GM21786 (cell line): ENCODE results near the gene PCDHGB3.
"Not testable (repeated sequence)": the region's sequence is repeated elsewhere in the genome, so short reads cannot be mapped to it uniquely, and the experiment has no call there.

Source experiments
- ATAC-seq: cut with Tn5 transposase; IDR thresholded peaks from one replicate; pipeline ENCODE4 v1.9.1; 2021; ENCODE audit not compliant: unreplicated experiment

The PCDHGB3 gene

GRCh38 chr5:141389153-141390042 lies 19.4 kb downstream of the PCDHGB3 start:
- no peak for ATAC-seq

GRCh38 chr5:141392429-141393198 lies 22.6 kb downstream of the PCDHGB3 start, which contains the start of gene PCDHGA8:
Gene PCDHGA8 (plus strand): TSS chr5:141392633. CDS start chr5:141392814, 181 bp downstream.
- no peak for ATAC-seq

- no peak for ATAC-seq
Measured at GRCh38 chr5:141393267-141393666, 23.2 kb downstream of the PCDHGB3 start.

GRCh38 chr5:141394401-141395187 lies 24.6 kb downstream of the PCDHGB3 start:
- not testable (repeated sequence) for ATAC-seq

- peak; percentile 97 for ATAC-seq
Measured at GRCh38 chr5:141397756-141398551, 27.9 kb downstream of the PCDHGB3 start, which contains the start of gene PCDHGB5. Gene PCDHGB5 (plus strand): TSS chr5:141397947. CDS start chr5:141398128, 181 bp downstream.

- ATAC-seq, result no peak
Measured at GRCh38 chr5:141398608-141399007, 28.6 kb downstream of the PCDHGB3 start.

- ATAC-seq, result no peak
Measured at GRCh38 chr5:141399555-141400258, 29.7 kb downstream of the PCDHGB3 start.

- ATAC-seq, result no peak
Measured at GRCh38 chr5:141402553-141403243, 32.7 kb downstream of the PCDHGB3 start, which contains the start of gene PCDHGA9. Gene PCDHGA9 (plus strand): TSS chr5:141402778. CDS start chr5:141402953, 175 bp downstream.

GRCh38 chr5:141403387-141403786 lies 33.3 kb downstream of the PCDHGB3 start:
- no peak for ATAC-seq

- peak; percentile 65 for ATAC-seq
Measured at GRCh38 chr5:141407790-141408505, 37.9 kb downstream of the PCDHGB3 start, which contains the start of gene PCDHGB6. Gene PCDHGB6 (plus strand): TSS chr5:141408021. CDS start chr5:141408203, 182 bp downstream.

- ATAC-seq, result no peak
Measured at GRCh38 chr5:141409598-141410306, 39.7 kb downstream of the PCDHGB3 start.

GRCh38 chr5:141411575-141411974 lies 41.5 kb downstream of the PCDHGB3 start:
- ATAC-seq, result no peak

- ATAC-seq, result peak; percentile 78
Measured at GRCh38 chr5:141412854-141413539, 43.0 kb downstream of the PCDHGB3 start, which contains the start of gene PCDHGA10. Gene PCDHGA10 (plus strand): TSS chr5:141412987. CDS start chr5:141413176, 189 bp downstream.

- ATAC-seq, result no peak
Measured at GRCh38 chr5:141413540-141414069, 43.6 kb downstream of the PCDHGB3 start.

GRCh38 chr5:141414548-141415274 lies 44.7 kb downstream of the PCDHGB3 start:
- not testable (repeated sequence) for ATAC-seq

GRCh38 chr5:141415275-141415618 lies 45.2 kb downstream of the PCDHGB3 start:
- not testable (repeated sequence) for ATAC-seq
